HepG2 (cell line): ENCODE results near the gene ERFL. TPM values are rescaled to one million over a fixed set of nuclear protein-coding genes. Genes with fewer than 3 reads are reported as not detected.
A peak's percentile ranks its signal among the peaks of the same experiment; 100 is the strongest.

Experiments used
- GATAD1 ChIP-seq: IDR thresholded peaks from 2 replicates; pipeline ENCODE4 v1.6.1; 2016; ENCODE audit warnings: missing genetic modification reagents, missing compliant biosample characterization
- JDP2 ChIP-seq: sonication (generic); formaldehyde crosslinking; IDR thresholded peaks from 2 replicates; pipeline ENCODE4 v1.8.1; 2022; ENCODE audit warnings: missing genetic modification reagents, borderline replicate concordance
- KDM4B ChIP-seq: sonication (generic); formaldehyde crosslinking; IDR thresholded peaks from 2 replicates; pipeline ENCODE4 v1.4.0; 2020; ENCODE audit warnings: missing genetic modification reagents
- KDM5A ChIP-seq: fragments of 200-600 bp; sonication (generic); IDR thresholded peaks from 2 replicates; pipeline ENCODE4 v1.7.0; 2018; ENCODE audit warnings: antibody characterized with exemption, mild to moderate bottlenecking, low read length, borderline replicate concordance
- KMT2A ChIP-seq: sonication (generic); formaldehyde crosslinking; IDR thresholded peaks from 2 replicates; pipeline ENCODE4 v1.4.0; 2020; ENCODE audit warnings: missing genetic modification reagents
- LBX2 ChIP-seq: sonication (generic); formaldehyde crosslinking; IDR thresholded peaks from 2 replicates; pipeline ENCODE4 v1.5.0; 2020; ENCODE audit warnings: missing genetic modification reagents, mild to moderate bottlenecking, borderline replicate concordance
- MAFK ChIP-seq, 2 experiments: IDR thresholded peaks in 1 of 2; conservative IDR thresholded peaks in 1 of 2; 2 replicates each; pipeline ENCODE4 v1.6.1; 2011; ENCODE audit warnings: improper control_type of control experiment in 2 of 2, low read length in 2 of 2
- PHF20 ChIP-seq: sonication (generic); formaldehyde crosslinking; IDR thresholded peaks from 2 replicates; pipeline ENCODE4 v1.5.0; 2020; ENCODE audit warnings: mild to moderate bottlenecking, missing genetic modification reagents
- POLR2G ChIP-seq: fragments of 200-400 bp; formaldehyde crosslinking; IDR thresholded peaks from 2 replicates; pipeline ENCODE4 v1.6.1; 2018; ENCODE audit warnings: mild to moderate bottlenecking, low read depth, low read length, moderate library complexity
- REXO4 ChIP-seq: sonication (generic); formaldehyde crosslinking; IDR thresholded peaks from 2 replicates; pipeline ENCODE4 v1.8.0; 2022; ENCODE audit warnings: missing genetic modification reagents, mild to moderate bottlenecking, borderline replicate concordance
- SMAD3 ChIP-seq: sonication (generic); formaldehyde crosslinking; IDR thresholded peaks from 2 replicates; pipeline ENCODE4 v1.4.0; 2020; ENCODE audit warnings: missing genetic modification reagents
- SP5 ChIP-seq: IDR thresholded peaks from 2 replicates; pipeline ENCODE4 v1.6.1; 2016; ENCODE audit warnings: low read depth, borderline replicate concordance
- SRSF9 ChIP-seq: fragments of 200-400 bp; formaldehyde crosslinking; IDR thresholded peaks from 2 replicates; pipeline ENCODE4 v1.6.1; 2018; ENCODE audit warnings: borderline replicate concordance, mild to moderate bottlenecking, low read depth, low read length; ENCODE audit not compliant: insufficient read depth, poor library complexity, severe bottlenecking
- TEAD2 ChIP-seq: sonication (generic); formaldehyde crosslinking; IDR thresholded peaks from 2 replicates; pipeline ENCODE4 v1.9.0; 2021; ENCODE audit warnings: missing genetic modification reagents
- YY1 ChIP-seq: IDR thresholded peaks from 2 replicates; pipeline ENCODE4 v1.6.1; 2011; ENCODE audit warnings: low read length, low read depth, moderate library complexity, mild to moderate bottlenecking; ENCODE audit not compliant: insufficient read depth, insufficient replicate concordance
- ZBTB8A ChIP-seq: sonication (generic); formaldehyde crosslinking; IDR thresholded peaks from 2 replicates; pipeline ENCODE4 v1.4.0; 2020; ENCODE audit warnings: mild to moderate bottlenecking, low read depth, missing genetic modification reagents, borderline replicate concordance
- ZFP62 ChIP-seq: sonication (generic); formaldehyde crosslinking; IDR thresholded peaks from 2 replicates; pipeline ENCODE4 v1.4.0; 2020; ENCODE audit warnings: missing genetic modification reagents
- ZNF136 ChIP-seq: sonication (generic); formaldehyde crosslinking; IDR thresholded peaks from 2 replicates; pipeline ENCODE4 v1.8.1; 2022; ENCODE audit warnings: low read depth, mild to moderate bottlenecking, moderate library complexity, missing genetic modification reagents
- ZNF337 ChIP-seq: sonication (generic); formaldehyde crosslinking; IDR thresholded peaks from 2 replicates; pipeline ENCODE4 v1.5.1; 2020; ENCODE audit warnings: missing genetic modification reagents, low read depth, mild to moderate bottlenecking, borderline replicate concordance
- ZNF430 ChIP-seq: sonication (generic); formaldehyde crosslinking; IDR thresholded peaks from 2 replicates; pipeline ENCODE4 v1.9.0; 2021; ENCODE audit warnings: mild to moderate bottlenecking, missing genetic modification reagents
- ZNF75D ChIP-seq: sonication (generic); formaldehyde crosslinking; IDR thresholded peaks from 2 replicates; pipeline ENCODE4 v1.8.1; 2023; ENCODE audit warnings: missing genetic modification reagents, mild to moderate bottlenecking, borderline replicate concordance
- ZSCAN31 ChIP-seq: sonication (generic); formaldehyde crosslinking; IDR thresholded peaks from 2 replicates; pipeline ENCODE4 v1.5.0; 2020; ENCODE audit warnings: low read depth, mild to moderate bottlenecking, missing genetic modification reagents
- polyA plus RNA-seq, 8 experiments: library from polyadenylated mRNA; depleted of rRNA in 3 of 8; stranded (reverse) in 7 of 8; unstranded in 1 of 8; fragments of >200 nt; fragmentation: Illumina TruSeq in 4 of 8; extraction: Trizol in 4 of 8; gene quantifications; 2 replicates each; pipeline versions ENCODE4 v1.2.1 to v1.2.3, GENCODE V29; 2011 to 2016; ENCODE audit warnings: low read depth in 4 of 8, missing spikeins in 1 of 8, mixed read lengths in 1 of 8; ENCODE audit not compliant: insufficient read depth in 1 of 8
- total RNA-seq, 5 experiments: library from RNA; depleted of rRNA; stranded (reverse); fragments of >200 nt; fragmentation: Illumina TruSeq; extraction: Trizol; gene quantifications; 2 replicates each; pipeline ENCODE4 v1.2.3, GENCODE V29; 2016; ENCODE audit warnings: low read depth in 1 of 5
- TF ChIP-seq, protein P1 (sequence below), 2 experiments: IDR thresholded peaks; 2 replicates each; pipeline ENCODE4 v1.6.1; 2011 to 2012; ENCODE audit warnings: low read length in 2 of 2, borderline replicate concordance in 1 of 2, low read depth in 1 of 2, mild to moderate bottlenecking in 1 of 2, moderate library complexity in 1 of 2
- TF ChIP-seq, protein P2 (sequence below): fragments of 450-650 bp; IDR thresholded peaks from 2 replicates; pipeline ENCODE4 v1.6.1; 2017

ERFL gene
- total and polyA plus RNA-seq, 2 of the 13 experiments (the other 11 are each of a cell fraction or from before 2014, with no cell fraction given), result not detected

DNA sequence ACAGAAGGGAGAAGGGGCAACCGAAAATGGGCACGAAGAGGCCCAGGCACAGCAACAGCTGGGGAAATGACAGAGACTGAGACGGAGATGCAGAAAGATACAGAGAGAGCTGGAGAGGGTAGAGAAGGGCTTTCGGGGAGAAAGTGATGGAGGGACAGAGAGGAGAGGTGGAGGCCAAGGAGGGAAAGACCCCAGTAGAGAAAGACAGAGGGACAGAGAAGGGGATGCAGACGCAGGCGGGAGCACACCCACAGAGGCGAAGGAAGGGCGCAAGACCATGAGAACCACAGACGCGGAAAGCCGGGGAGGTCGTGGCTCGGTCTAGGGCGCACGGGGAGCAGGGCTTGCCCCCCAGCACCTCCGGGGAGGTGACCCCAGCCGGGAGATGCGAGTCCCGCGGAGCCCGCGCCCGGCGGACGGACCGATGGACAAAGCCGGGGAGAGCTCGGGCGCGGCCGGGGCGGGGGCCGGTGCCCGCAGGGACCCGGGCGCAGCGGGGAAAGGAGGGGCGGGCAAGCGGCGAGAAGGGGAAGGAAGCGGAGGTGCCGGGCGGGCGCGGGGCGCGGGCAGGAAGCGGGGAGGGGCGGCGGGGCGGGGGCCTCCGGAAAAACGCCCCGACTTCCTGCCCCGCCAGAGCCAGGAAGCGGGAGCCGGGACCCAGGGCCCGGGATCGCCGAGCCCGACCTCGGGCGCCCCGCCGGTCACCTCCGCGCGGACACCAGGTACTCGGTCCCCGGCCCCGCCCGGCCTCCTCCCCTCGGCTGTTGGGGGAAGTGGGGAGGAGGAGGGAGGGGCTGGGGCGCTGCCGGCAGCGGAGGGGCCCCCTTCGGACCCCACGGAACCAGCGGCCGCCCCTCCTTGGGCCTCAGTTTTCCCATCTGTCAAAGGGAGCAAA lies 45.4 kb downstream of the ERFL start, which contains the start of gene ARHGEF1 (continued):
- TF ChIP-seq ZFP62 (no peak), SRSF9 (no peak), GATAD1 (0 out of 2 replicates have a peak, but pooled peaks have one; percentile 23), LBX2 (CRISPR knock-in tag) (no peak), ZNF136 (CRISPR knock-in tag) (no peak), REXO4 (CRISPR knock-in tag) (no peak), SMAD3 (CRISPR knock-in tag) (no peak), KDM4B (no peak), ZNF337 (CRISPR knock-in tag) (no peak), ZBTB8A (CRISPR knock-in tag) (no peak), POLR2G (0 out of 2 replicates have a peak, but pooled peaks have one; percentile 47), ZNF75D (CRISPR knock-in tag) (no peak), KDM5A (no peak; the same call in 1 of the 2 replicates), PHF20 (CRISPR knock-in tag) (peak; percentile 55; the same call in 1 of the 2 replicates), KMT2A (CRISPR knock-in tag) (no peak), YY1 (no peak), TEAD2 (CRISPR knock-in tag) (no peak), SP5 (no peak), ZSCAN31 (CRISPR knock-in tag) (no peak), ZNF430 (CRISPR knock-in tag) (no peak), JDP2 (CRISPR knock-in tag) (no peak), MAFK (conservative IDR thresholded peaks at IDR 0.05 in 1 of 2, IDR thresholded peaks at IDR 0.05 in 1 of 2; ENCODE audit: low read length in 2 of 2) (no peak)
- TF ChIP-seq, protein P1, sequence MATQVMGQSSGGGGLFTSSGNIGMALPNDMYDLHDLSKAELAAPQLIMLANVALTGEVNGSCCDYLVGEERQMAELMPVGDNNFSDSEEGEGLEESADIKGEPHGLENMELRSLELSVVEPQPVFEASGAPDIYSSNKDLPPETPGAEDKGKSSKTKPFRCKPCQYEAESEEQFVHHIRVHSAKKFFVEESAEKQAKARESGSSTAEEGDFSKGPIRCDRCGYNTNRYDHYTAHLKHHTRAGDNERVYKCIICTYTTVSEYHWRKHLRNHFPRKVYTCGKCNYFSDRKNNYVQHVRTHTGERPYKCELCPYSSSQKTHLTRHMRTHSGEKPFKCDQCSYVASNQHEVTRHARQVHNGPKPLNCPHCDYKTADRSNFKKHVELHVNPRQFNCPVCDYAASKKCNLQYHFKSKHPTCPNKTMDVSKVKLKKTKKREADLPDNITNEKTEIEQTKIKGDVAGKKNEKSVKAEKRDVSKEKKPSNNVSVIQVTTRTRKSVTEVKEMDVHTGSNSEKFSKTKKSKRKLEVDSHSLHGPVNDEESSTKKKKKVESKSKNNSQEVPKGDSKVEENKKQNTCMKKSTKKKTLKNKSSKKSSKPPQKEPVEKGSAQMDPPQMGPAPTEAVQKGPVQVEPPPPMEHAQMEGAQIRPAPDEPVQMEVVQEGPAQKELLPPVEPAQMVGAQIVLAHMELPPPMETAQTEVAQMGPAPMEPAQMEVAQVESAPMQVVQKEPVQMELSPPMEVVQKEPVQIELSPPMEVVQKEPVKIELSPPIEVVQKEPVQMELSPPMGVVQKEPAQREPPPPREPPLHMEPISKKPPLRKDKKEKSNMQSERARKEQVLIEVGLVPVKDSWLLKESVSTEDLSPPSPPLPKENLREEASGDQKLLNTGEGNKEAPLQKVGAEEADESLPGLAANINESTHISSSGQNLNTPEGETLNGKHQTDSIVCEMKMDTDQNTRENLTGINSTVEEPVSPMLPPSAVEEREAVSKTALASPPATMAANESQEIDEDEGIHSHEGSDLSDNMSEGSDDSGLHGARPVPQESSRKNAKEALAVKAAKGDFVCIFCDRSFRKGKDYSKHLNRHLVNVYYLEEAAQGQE (IDR thresholded peaks at IDR 0.05; ENCODE audit: borderline replicate concordance in 1 of 2, low read depth in 1 of 2, low read length in 2 of 2), result no peak
- TF ChIP-seq, protein P2, sequence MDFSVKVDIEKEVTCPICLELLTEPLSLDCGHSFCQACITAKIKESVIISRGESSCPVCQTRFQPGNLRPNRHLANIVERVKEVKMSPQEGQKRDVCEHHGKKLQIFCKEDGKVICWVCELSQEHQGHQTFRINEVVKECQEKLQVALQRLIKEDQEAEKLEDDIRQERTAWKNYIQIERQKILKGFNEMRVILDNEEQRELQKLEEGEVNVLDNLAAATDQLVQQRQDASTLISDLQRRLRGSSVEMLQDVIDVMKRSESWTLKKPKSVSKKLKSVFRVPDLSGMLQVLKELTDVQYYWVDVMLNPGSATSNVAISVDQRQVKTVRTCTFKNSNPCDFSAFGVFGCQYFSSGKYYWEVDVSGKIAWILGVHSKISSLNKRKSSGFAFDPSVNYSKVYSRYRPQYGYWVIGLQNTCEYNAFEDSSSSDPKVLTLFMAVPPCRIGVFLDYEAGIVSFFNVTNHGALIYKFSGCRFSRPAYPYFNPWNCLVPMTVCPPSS, result no peak
